ENCODE results near the gene PRSS33.
A peak's percentile ranks its signal among the peaks of the same experiment; 100 is the strongest.

PRSS33 gene

GRCh38 chr16:2795395-2796143 is 8.2 kb upstream of the PRSS33 start:
- DNase-seq: no peak

- DNase-seq: no peak
Measured at GRCh38 chr16:2792940-2793339, 5.6 kb upstream of the PRSS33 start.

GRCh38 chr16:2791174-2791573 is 3.8 kb upstream of the PRSS33 start:
- no peak for DNase-seq

GRCh38 chr16:2790631-2791030 is 3.3 kb upstream of the PRSS33 start:
- no peak for DNase-seq

- DNase-seq: no peak
Measured at GRCh38 chr16:2787961-2788360, 601 bp upstream of the PRSS33 start.

- no peak for DNase-seq
Measured at GRCh38 chr16:2786826-2787151, 571 bp downstream of the PRSS33 start.

GRCh38 chr16:2786061-2786825 is 1.1 kb downstream of the PRSS33 start:
- DNase-seq: no peak

- DNase-seq: no peak
Measured at GRCh38 chr16:2785101-2785991, 2.0 kb downstream of the PRSS33 start.

GRCh38 chr16:2784358-2785100 is 2.8 kb downstream of the PRSS33 start:
- DNase-seq: no peak

- DNase-seq: no peak
Measured at GRCh38 chr16:2783581-2784357, 3.6 kb downstream of the PRSS33 start.

GRCh38 chr16:2782583-2783351 is 4.6 kb downstream of the PRSS33 start:
- no peak for DNase-seq

- DNase-seq: no peak
Measured at GRCh38 chr16:2779978-2780898, 7.1 kb downstream of the PRSS33 start.

- DNase-seq: no peak
Measured at GRCh38 chr16:2779151-2779920, 8.0 kb downstream of the PRSS33 start.

- DNase-seq: no peak
Measured at GRCh38 chr16:2778630-2778958, 8.8 kb downstream of the PRSS33 start.

- DNase-seq: no peak
Measured at GRCh38 chr16:2777903-2778629, 9.3 kb downstream of the PRSS33 start.

- peak; percentile 54 for DNase-seq
Measured at GRCh38 chr16:2777231-2777902, 10.0 kb downstream of the PRSS33 start, which contains the start of gene ELOB. TSS of gene ELOB (minus strand) at chr16:2777280. CDS start at chr16:2777239, 41 bp downstream.

- no peak for DNase-seq
Measured at GRCh38 chr16:2776500-2777139, 10.7 kb downstream of the PRSS33 start.
